ENCODE measurements around the gene LRRFIP2. TPM values are rescaled to one million over a fixed set of nuclear protein-coding genes. Genes with fewer than 3 reads are reported as not detected.
"Not testable (repeated sequence)": the region's sequence is repeated elsewhere in the genome, so short reads cannot be mapped to it uniquely, and the experiment has no call there.

The LRRFIP2 gene
- total RNA-seq (51.0 TPM), polyA plus RNA-seq (30.0 TPM)

GRCh38 chr3:37174532-37175126 is at the start of gene LRRFIP2:
TSS of gene LRRFIP2 (minus strand) at chr3:37174582. CDS start at chr3:37148983, 25,599 bp downstream.
- Histone ChIP-seq H3K36me3 (ENCODE audit: insufficient read depth) (no peaks in the 10 kb centered on the region), H3K4me3 (ENCODE audit: low read depth, low read length) (peak within 1 kb of the TSS; percentile 85), H3K4me1 (ENCODE audit: insufficient read depth) (no peaks in the 10 kb centered on the region), H3K27ac (ENCODE audit: low read depth) (no peak within 1 kb of the TSS)
- no peak for DNase-seq (ENCODE audit: extremely low spot score)
- 17% methylated on average over 5 of the region's 5 CpGs for WGBS

- 84% methylated on average over 1 of the region's 1 CpG for WGBS
- Histone ChIP-seq H3K36me3 (ENCODE audit: insufficient read depth) (no peaks in the 10 kb centered on the region), H3K4me3 (ENCODE audit: low read depth, low read length) (no peak overlapping the region), H3K27ac (ENCODE audit: low read depth) (no peak overlapping the region), H3K4me1 (ENCODE audit: insufficient read depth) (no peaks in the 10 kb centered on the region)
- no peak for DNase-seq (ENCODE audit: extremely low spot score)
Observed at GRCh38 chr3:37223576-37223975, 49.2 kb upstream of the LRRFIP2 start.

- no peaks in the 10 kb centered on the region for H3K4me1 ChIP-seq (ENCODE audit: insufficient read depth)
- no peak overlapping the region for H3K4me3 ChIP-seq (ENCODE audit: low read depth, low read length)
- H3K27ac ChIP-seq (ENCODE audit: low read depth): no peak overlapping the region
- DNase-seq (ENCODE audit: extremely low spot score): no peak
- no peaks in the 10 kb centered on the region for H3K36me3 ChIP-seq (ENCODE audit: insufficient read depth)
Observed at GRCh38 chr3:37223141-37223558, 48.8 kb upstream of the LRRFIP2 start.

GRCh38 chr3:37222542-37222941 is 48.2 kb upstream of the LRRFIP2 start:
- 91% methylated on average over 2 of the region's 2 CpGs for WGBS
- not testable (repeated sequence) for H3K27ac ChIP-seq (ENCODE audit: low read depth); DNase-seq (ENCODE audit: extremely low spot score); H3K4me3 ChIP-seq (ENCODE audit: low read depth, low read length); H3K36me3 ChIP-seq (ENCODE audit: insufficient read depth); H3K4me1 ChIP-seq (ENCODE audit: insufficient read depth)

GRCh38 chr3:37221407-37221806 is 47.0 kb upstream of the LRRFIP2 start:
- no peak for DNase-seq (ENCODE audit: extremely low spot score)
- WGBS: 53% methylated on average over 1 of the region's 1 CpG
- Histone ChIP-seq H3K36me3 (ENCODE audit: insufficient read depth) (no peaks in the 10 kb centered on the region), H3K27ac (ENCODE audit: low read depth) (no peak overlapping the region), H3K4me3 (ENCODE audit: low read depth, low read length) (no peak overlapping the region), H3K4me1 (ENCODE audit: insufficient read depth) (no peaks in the 10 kb centered on the region)

- Histone ChIP-seq H3K36me3 (ENCODE audit: insufficient read depth) (no peaks in the 10 kb centered on the region), H3K27ac (ENCODE audit: low read depth) (no peak overlapping the region), H3K4me3 (ENCODE audit: low read depth, low read length) (no peak overlapping the region), H3K4me1 (ENCODE audit: insufficient read depth) (no peaks in the 10 kb centered on the region)
- peak; percentile 36 for DNase-seq (ENCODE audit: extremely low spot score)
- 37% methylated on average over 1 of the region's 1 CpG for WGBS
Observed at GRCh38 chr3:37219266-37219665, 44.9 kb upstream of the LRRFIP2 start.

GRCh38 chr3:37218206-37218605 is 43.8 kb upstream of the LRRFIP2 start:
- Histone ChIP-seq H3K4me3 (ENCODE audit: low read depth, low read length) (no peak overlapping the region), H3K36me3 (ENCODE audit: insufficient read depth) (no peaks in the 10 kb centered on the region), H3K27ac (ENCODE audit: low read depth) (no peak overlapping the region), H3K4me1 (ENCODE audit: insufficient read depth) (no peaks in the 10 kb centered on the region)
- DNase-seq (ENCODE audit: extremely low spot score): no peak
- WGBS: 100% methylated on average over 1 of the region's 1 CpG

GRCh38 chr3:37217098-37217849 is 42.9 kb upstream of the LRRFIP2 start:
- 93% methylated on average over 10 of the region's 10 CpGs for WGBS
- no peak overlapping the region for H3K4me3 ChIP-seq (ENCODE audit: low read depth, low read length)
- no peak for DNase-seq (ENCODE audit: extremely low spot score)
- no peaks in the 10 kb centered on the region for H3K4me1 ChIP-seq (ENCODE audit: insufficient read depth)
- H3K36me3 ChIP-seq (ENCODE audit: insufficient read depth): no peaks in the 10 kb centered on the region
- no peak overlapping the region for H3K27ac ChIP-seq (ENCODE audit: low read depth)

GRCh38 chr3:37216597-37217097 is 42.3 kb upstream of the LRRFIP2 start:
- no peaks in the 10 kb centered on the region for H3K36me3 ChIP-seq (ENCODE audit: insufficient read depth)
- 84% methylated on average over 3 of the region's 3 CpGs for WGBS
- H3K4me3 ChIP-seq (ENCODE audit: low read depth, low read length): no peak overlapping the region
- H3K4me1 ChIP-seq (ENCODE audit: insufficient read depth): no peaks in the 10 kb centered on the region
- DNase-seq (ENCODE audit: extremely low spot score): no peak
- no peak overlapping the region for H3K27ac ChIP-seq (ENCODE audit: low read depth)

GRCh38 chr3:37214076-37214475 is 39.7 kb upstream of the LRRFIP2 start:
- no peaks in the 10 kb centered on the region for H3K4me1 ChIP-seq (ENCODE audit: insufficient read depth)
- no peak overlapping the region for H3K4me3 ChIP-seq (ENCODE audit: low read depth, low read length)
- no peak overlapping the region for H3K27ac ChIP-seq (ENCODE audit: low read depth)
- DNase-seq (ENCODE audit: extremely low spot score): no peak
- no peaks in the 10 kb centered on the region for H3K36me3 ChIP-seq (ENCODE audit: insufficient read depth)
- WGBS: 65% methylated on average over 3 of the region's 3 CpGs

- no peaks in the 10 kb centered on the region for H3K36me3 ChIP-seq (ENCODE audit: insufficient read depth)
- no peak for DNase-seq (ENCODE audit: extremely low spot score)
- H3K4me3 ChIP-seq (ENCODE audit: low read depth, low read length): no peak overlapping the region
- no peaks in the 10 kb centered on the region for H3K4me1 ChIP-seq (ENCODE audit: insufficient read depth)
- 70% methylated on average over 4 of the region's 4 CpGs for WGBS
- H3K27ac ChIP-seq (ENCODE audit: low read depth): no peak overlapping the region
Observed at GRCh38 chr3:37210230-37210629, 35.8 kb upstream of the LRRFIP2 start.

- not testable (repeated sequence) for H3K4me3 ChIP-seq (ENCODE audit: low read depth, low read length); DNase-seq (ENCODE audit: extremely low spot score); H3K36me3 ChIP-seq (ENCODE audit: insufficient read depth); H3K4me1 ChIP-seq (ENCODE audit: insufficient read depth); H3K27ac ChIP-seq (ENCODE audit: low read depth)
- WGBS: 80% methylated on average over 3 of the region's 3 CpGs
Observed at GRCh38 chr3:37208576-37208975, 34.2 kb upstream of the LRRFIP2 start.

GRCh38 chr3:37208008-37208407 is 33.6 kb upstream of the LRRFIP2 start:
- 93% methylated on average over 3 of the region's 3 CpGs for WGBS
- not testable (repeated sequence) for H3K4me1 ChIP-seq (ENCODE audit: insufficient read depth); H3K27ac ChIP-seq (ENCODE audit: low read depth); DNase-seq (ENCODE audit: extremely low spot score); H3K36me3 ChIP-seq (ENCODE audit: insufficient read depth); H3K4me3 ChIP-seq (ENCODE audit: low read depth, low read length)

- H3K27ac ChIP-seq (ENCODE audit: low read depth): not testable (repeated sequence)
- WGBS: 63% methylated on average over 4 of the region's 4 CpGs
Observed at GRCh38 chr3:37206041-37206440, 31.7 kb upstream of the LRRFIP2 start.

More at GRCh38 chr3:37206041-37206440, 31.7 kb upstream of the LRRFIP2 start:
- H3K4me3 ChIP-seq (ENCODE audit: low read depth, low read length); H3K36me3 ChIP-seq (ENCODE audit: insufficient read depth); DNase-seq (ENCODE audit: extremely low spot score); H3K4me1 ChIP-seq (ENCODE audit: insufficient read depth): not testable (repeated sequence)
